NT2/D1 (cell line): Measurements from ENCODE around the gene CLIC6.
A peak's percentile ranks its signal among the peaks of the same experiment; 100 is the strongest.

Experiments
- DNase-seq: peaks from one replicate; pipeline ENCODE4 v3.0.0-alpha.2; 2011; ENCODE audit warnings: low read depth, low spot score
- H3K27me3 ChIP-seq: 2 replicates; pipeline ENCODE4 v1.6.0; 2011; ENCODE audit warnings: mild to moderate bottlenecking; ENCODE audit not compliant: insufficient read length, insufficient read depth
- H3K36me3 ChIP-seq: 2 replicates; pipeline ENCODE4 v1.6.1; 2011; ENCODE audit warnings: mild to moderate bottlenecking, low read length, mixed read lengths; ENCODE audit not compliant: insufficient read depth, insufficient read length
- H3K4me1 ChIP-seq: 2 replicates; pipeline ENCODE4 v1.5.1; 2011; ENCODE audit not compliant: insufficient read depth, insufficient read length
- H3K4me3 ChIP-seq: 2 replicates; pipeline ENCODE4 v1.5.1; 2011; ENCODE audit warnings: low read depth; ENCODE audit not compliant: insufficient read length
- H3K9ac ChIP-seq: 2 replicates; pipeline ENCODE4 v1.6.0; 2011; ENCODE audit warnings: low read depth; ENCODE audit not compliant: insufficient read length
- H3K9me3 ChIP-seq: 2 replicates; pipeline ENCODE4 v1.5.1; 2011; ENCODE audit warnings: mild to moderate bottlenecking, low read length; ENCODE audit not compliant: insufficient read depth
- SUZ12 ChIP-seq: IDR thresholded peaks from 2 replicates; pipeline ENCODE4 v1.6.1; 2011; ENCODE audit not compliant: insufficient read length, insufficient read depth; ENCODE audit errors: extremely low read depth
- YY1 ChIP-seq: IDR thresholded peaks from 2 replicates; pipeline ENCODE4 v1.6.1; 2011; ENCODE audit not compliant: insufficient read length, insufficient read depth
- ZNF274 ChIP-seq: IDR thresholded peaks from 2 replicates; pipeline ENCODE4 v1.6.1; 2011; ENCODE audit warnings: mild to moderate bottlenecking, low read depth, low read length

Gene CLIC6

DNA sequence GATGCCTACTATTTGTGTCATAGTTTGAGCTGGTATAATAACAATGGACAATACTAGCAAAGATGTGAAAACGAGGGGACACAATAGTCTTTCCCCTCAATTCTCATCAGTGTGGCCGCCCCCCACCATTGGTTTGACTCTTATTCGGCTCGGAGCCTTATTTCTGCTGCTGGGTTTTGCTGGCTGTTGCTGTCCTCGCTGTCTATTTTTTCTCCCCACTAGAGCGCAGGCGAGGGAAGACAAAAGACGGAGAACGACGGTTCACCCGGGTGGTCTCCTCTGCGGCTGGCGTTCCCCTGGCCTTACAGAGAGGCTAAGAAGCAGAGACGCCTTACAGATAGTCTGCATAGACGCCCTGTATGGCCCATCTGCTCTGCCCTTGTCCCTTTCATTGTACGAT is 19.4 kb downstream of the CLIC6 start:
- no peaks in the 10 kb centered on the region for H3K27me3 ChIP-seq
- H3K36me3 ChIP-seq = no peaks in the 10 kb centered on the region
- DNase-seq = no peak
- H3K9ac ChIP-seq = no peak overlapping the region
- no peaks in the 10 kb centered on the region for H3K4me1 ChIP-seq
- TF ChIP-seq YY1 (no peak), ZNF274 (no peak), SUZ12 (no peak)
- no peak overlapping the region for H3K4me3 ChIP-seq
- no peaks in the 10 kb centered on the region for H3K9me3 ChIP-seq

DNA sequence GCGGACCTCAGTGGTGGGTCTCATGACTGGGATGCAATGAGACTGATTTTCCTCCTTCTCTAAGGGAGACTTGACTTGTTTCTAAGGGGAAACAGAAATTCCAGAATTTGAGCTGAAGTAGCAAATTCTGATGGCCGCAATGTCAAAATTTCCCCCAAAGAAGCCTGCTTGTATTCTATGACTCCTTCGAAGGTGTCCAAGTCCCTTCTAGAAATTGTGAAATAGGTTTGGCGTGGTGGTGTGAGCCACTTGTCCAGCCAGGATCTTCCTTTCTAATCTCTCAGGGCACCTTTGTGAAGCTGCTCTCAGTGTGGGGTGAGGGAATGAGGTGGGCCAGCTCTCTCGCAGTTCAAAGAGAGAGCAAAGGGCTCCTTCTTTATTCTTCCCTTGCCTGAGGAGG is 19.9 kb downstream of the CLIC6 start:
- Histone ChIP-seq H3K4me3 (no peak overlapping the region), H3K9me3 (no peaks in the 10 kb centered on the region), H3K9ac (no peak overlapping the region), H3K27me3 (no peaks in the 10 kb centered on the region), H3K36me3 (no peaks in the 10 kb centered on the region), H3K4me1 (no peaks in the 10 kb centered on the region)
- no peak for DNase-seq
- no peak for TF ChIP-seq YY1
- TF ChIP-seq SUZ12 = no peak
- no peak for TF ChIP-seq ZNF274

DNA sequence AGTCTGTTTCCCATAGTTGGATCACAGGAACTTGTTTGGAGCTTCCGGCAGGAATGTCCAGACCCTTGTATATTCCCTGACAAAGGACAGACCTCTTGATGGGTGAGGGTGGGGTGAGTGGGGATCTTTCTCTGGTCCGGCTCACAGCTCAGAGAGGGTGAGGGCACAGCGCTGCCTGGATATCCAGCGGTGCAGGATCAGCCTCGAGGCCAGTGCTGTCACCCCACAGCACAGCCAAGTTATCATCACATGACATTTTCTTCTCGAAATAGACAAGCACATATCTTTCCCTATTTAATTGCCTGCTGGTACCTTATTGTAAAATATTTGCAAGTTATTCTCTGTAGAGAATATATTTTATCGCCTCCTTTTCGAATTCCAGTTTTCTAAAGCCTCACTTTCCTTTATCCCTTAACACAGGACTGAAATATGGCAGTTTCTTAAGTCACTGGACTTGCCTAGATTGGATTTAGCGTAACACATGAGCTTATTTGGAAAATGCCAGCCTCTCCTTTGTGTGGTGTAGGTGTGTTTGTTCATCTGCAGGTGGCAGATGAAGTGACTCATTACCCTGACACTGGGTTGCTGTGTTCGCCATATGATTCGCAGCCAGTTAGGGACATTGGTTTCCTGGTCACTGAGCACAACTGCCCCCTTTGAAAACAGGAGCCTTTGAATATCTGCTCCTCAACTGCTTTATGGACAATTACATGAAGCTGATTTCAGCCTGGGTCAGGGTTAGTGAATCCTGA is 21.4 kb downstream of the CLIC6 start:
- DNase-seq = no peak
- H3K27me3 ChIP-seq = no peaks in the 10 kb centered on the region
- H3K9ac ChIP-seq = no peak overlapping the region
- no peak for TF ChIP-seq SUZ12
- TF ChIP-seq ZNF274 = no peak
- no peak for TF ChIP-seq YY1
- H3K9me3 ChIP-seq = peaks cover 7% of the 10 kb centered on the region; the same call in 1 of the 2 replicates
- no peaks in the 10 kb centered on the region for H3K4me1 ChIP-seq
- no peak overlapping the region for H3K4me3 ChIP-seq
- no peaks in the 10 kb centered on the region for H3K36me3 ChIP-seq

DNA sequence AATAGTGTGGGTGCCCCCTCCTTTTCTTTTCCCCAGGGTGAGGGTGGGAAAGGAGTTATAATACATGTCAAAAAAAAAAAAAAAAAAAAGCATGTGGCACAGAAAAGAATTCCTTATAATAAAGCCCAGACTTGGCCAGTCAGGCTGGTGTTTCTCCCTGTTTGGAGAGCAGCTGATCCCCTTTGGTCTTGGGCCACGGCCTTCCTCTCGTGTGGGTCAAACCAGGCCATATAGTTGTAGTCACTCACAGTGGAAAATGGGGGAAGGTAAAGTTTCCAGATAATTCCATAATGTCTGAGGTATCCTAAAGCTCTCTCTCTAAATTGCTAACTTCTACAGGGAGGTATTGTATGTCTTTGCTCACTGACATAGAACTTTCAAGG is 22.0 kb downstream of the CLIC6 start:
- Histone ChIP-seq H3K4me3 (no peak overlapping the region), H3K27me3 (no peaks in the 10 kb centered on the region), H3K9ac (no peak overlapping the region), H3K9me3 (peaks cover 9% of the 10 kb centered on the region; the same call in 1 of the 2 replicates), H3K4me1 (no peaks in the 10 kb centered on the region), H3K36me3 (no peaks in the 10 kb centered on the region)
- DNase-seq = no peak
- TF ChIP-seq YY1 (no peak), SUZ12 (no peak), ZNF274 (no peak)

DNA sequence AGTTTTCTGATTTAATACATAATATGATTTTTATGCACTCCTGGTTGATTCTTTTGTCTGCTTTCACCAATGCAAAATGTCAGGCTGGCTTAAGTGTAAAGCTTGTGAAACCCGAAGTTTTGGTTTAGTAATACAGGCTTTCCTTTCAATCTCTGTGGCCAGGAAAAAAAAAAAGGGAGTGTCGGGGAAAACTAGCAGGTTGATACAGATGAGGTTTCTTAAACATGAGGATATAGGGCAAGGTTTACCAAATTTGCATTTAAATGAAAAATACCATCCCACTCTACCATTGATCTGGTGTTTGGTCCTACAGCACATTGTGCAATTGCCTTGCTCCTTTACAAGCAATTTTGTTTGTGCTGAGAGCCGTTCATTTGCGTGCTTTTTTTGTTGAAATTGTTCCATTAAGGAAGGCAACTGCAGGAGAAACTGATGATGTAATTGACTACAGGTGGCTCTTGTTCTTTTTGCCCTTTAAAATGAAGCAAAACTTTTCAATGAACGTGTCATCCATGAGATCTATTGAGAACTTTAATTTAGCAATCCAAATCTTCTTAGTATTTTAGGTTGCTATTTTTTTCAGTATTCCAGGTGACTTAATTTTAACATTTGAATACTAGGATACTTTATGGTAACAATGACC is 22.7 kb downstream of the CLIC6 start:
- Histone ChIP-seq H3K9ac (no peak overlapping the region), H3K36me3 (no peaks in the 10 kb centered on the region), H3K4me1 (no peaks in the 10 kb centered on the region), H3K9me3 (peaks cover 9% of the 10 kb centered on the region; the same call in 1 of the 2 replicates), H3K27me3 (no peaks in the 10 kb centered on the region), H3K4me3 (no peak overlapping the region)
- no peak for DNase-seq
- TF ChIP-seq SUZ12 (no peak), ZNF274 (no peak), YY1 (no peak)

DNA sequence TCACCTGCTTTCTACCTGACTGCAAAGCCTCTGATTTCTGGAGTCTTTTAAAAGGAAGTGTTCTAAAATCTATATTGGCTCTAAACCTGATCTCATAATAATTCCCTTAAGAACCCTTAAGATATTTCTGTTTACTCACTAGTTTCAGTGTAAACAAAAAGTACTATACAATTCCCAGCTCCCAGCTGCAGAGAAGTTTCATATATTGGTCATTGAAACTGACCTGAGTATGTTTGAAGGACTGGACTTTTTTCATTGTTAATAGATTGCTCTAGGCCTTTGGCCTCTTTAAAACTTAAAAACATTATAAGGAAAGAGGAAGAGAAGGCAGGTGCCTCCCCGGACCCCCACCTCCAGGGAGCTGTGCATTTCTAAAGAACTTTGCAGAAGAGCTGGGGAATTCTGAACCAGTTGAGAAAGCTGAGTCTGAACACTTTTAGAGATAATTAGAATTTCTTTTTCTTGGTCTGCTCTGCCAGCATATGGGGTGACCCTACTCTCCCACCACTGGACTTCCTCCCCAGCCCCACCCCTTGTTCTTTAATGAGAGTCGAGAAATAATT is 23.7 kb downstream of the CLIC6 start:
- Histone ChIP-seq H3K27me3 (no peaks in the 10 kb centered on the region), H3K4me1 (no peaks in the 10 kb centered on the region), H3K36me3 (no peaks in the 10 kb centered on the region), H3K9me3 (peaks cover 9% of the 10 kb centered on the region; the same call in 1 of the 2 replicates), H3K4me3 (no peak overlapping the region), H3K9ac (no peak overlapping the region)
- no peak for DNase-seq
- TF ChIP-seq ZNF274 (no peak), SUZ12 (no peak), YY1 (no peak)

DNA sequence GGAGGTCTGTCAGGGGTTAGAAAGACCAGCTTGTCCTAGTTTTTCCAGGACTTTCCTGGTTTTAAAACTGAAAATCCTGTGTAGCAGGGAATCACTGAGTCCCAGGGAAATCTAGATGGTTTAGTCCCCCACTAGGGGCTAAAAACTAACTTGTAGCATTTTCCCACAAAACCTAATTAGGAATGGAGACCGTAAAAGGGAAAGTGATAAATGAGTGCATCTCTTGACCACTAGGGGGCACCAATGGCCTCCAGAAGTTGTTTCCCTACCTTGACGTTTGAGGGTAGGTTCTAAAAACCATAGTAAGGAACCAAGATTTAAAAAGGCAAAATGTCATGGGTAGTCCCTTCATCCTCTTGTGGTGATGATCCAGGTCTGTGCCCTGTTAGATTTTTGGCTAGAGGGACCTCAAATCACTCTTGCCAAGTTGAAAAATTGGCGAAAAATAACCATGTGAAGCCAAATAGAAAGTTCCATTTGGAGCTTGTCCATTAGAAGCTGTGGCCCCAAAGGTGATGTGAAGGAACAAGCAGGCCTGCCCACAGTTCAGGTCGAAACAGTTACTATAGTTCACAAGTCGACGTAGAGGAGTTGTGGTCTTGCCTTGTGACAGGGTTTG is 24.5 kb downstream of the CLIC6 start:
- TF ChIP-seq YY1 (no peak), ZNF274 (no peak), SUZ12 (no peak)
- Histone ChIP-seq H3K27me3 (no peaks in the 10 kb centered on the region), H3K36me3 (no peaks in the 10 kb centered on the region), H3K9ac (no peak overlapping the region), H3K4me1 (no peaks in the 10 kb centered on the region), H3K9me3 (peaks cover 9% of the 10 kb centered on the region; the same call in 1 of the 2 replicates), H3K4me3 (no peak overlapping the region)
- peak; percentile 71 for DNase-seq
